Breast epithelium (tissue), 3 donors: ENCODE data around the gene SLC4A9.
A peak's percentile ranks its signal among the peaks of the same experiment; 100 is the strongest.

Source experiments
- CTCF ChIP-seq, 3 donors: fragments of 450-650 bp; IDR thresholded peaks; one replicate each; pipeline ENCODE4 v1.5.1; 2016 to 2017; ENCODE audit warnings: antibody characterized with exemption in 3 of 3, mild to moderate bottlenecking in 3 of 3, moderate library complexity in 3 of 3
- POLR2A ChIP-seq: fragments of 450-650 bp; IDR thresholded peaks from one replicate; pipeline ENCODE4 v1.6.1; 2016; ENCODE audit warnings: antibody characterized with exemption, mild to moderate bottlenecking, moderate library complexity
- POLR2AphosphoS5 ChIP-seq, 3 donors: sonication (generic); formaldehyde crosslinking; IDR thresholded peaks; one replicate each; pipeline ENCODE4 v1.6.1; 2017; ENCODE audit warnings: antibody characterized with exemption in 3 of 3

- TF ChIP-seq CTCF (IDR thresholded peaks at IDR 0.05) (peak; percentile 90 to 93 (median 92)), POLR2A (no peak), POLR2AphosphoS5 (IDR thresholded peaks at IDR 0.05) (no peak)
Measured at GRCh38 chr5:140351609-140352334, 8.2 kb upstream of the SLC4A9 start.
